HepG2 (cell line): ENCODE measurements around the gene DRG1. TPM values are rescaled to one million over a fixed set of nuclear protein-coding genes. Genes with fewer than 3 reads are reported as not detected.

Source experiments
- CBX5 ChIP-seq: sonication (generic); formaldehyde crosslinking; IDR thresholded peaks from 2 replicates; pipeline ENCODE4 v1.4.0; 2020; ENCODE audit warnings: missing genetic modification reagents, borderline replicate concordance
- HOXA3 ChIP-seq: sonication (generic); formaldehyde crosslinking; IDR thresholded peaks from 2 replicates; pipeline ENCODE4 v1.5.0; 2020; ENCODE audit warnings: missing genetic modification reagents
- IKZF1 ChIP-seq: fragments of 450-650 bp; IDR thresholded peaks from 2 replicates; pipeline ENCODE4 v1.7.1; 2016
- JUNB ChIP-seq: sonication (generic); formaldehyde crosslinking; IDR thresholded peaks from 2 replicates; pipeline ENCODE4 v1.8.0; 2022; ENCODE audit warnings: missing genetic modification reagents, mild to moderate bottlenecking, borderline replicate concordance
- KLF9 ChIP-seq: IDR thresholded peaks from 2 replicates; pipeline ENCODE4 v1.6.1; 2016; ENCODE audit warnings: low read depth
- MYNN ChIP-seq: sonication (generic); formaldehyde crosslinking; IDR thresholded peaks from 2 replicates; pipeline ENCODE4 v1.4.0; 2020; ENCODE audit warnings: mild to moderate bottlenecking, low read depth, missing genetic modification reagents
- PLRG1 ChIP-seq: fragments of 450-650 bp; conservative IDR thresholded peaks from 2 replicates; pipeline ENCODE4 v1.6.1; 2016
- SIN3A ChIP-seq: IDR thresholded peaks from 2 replicates; pipeline ENCODE4 v1.6.1; 2011; ENCODE audit warnings: low read depth, mild to moderate bottlenecking, control low read depth, low read length, borderline replicate concordance
- SIX1 ChIP-seq: sonication (generic); formaldehyde crosslinking; IDR thresholded peaks from 2 replicates; pipeline ENCODE4 v1.4.0; 2020; ENCODE audit warnings: missing genetic modification reagents, borderline replicate concordance
- SOX6 ChIP-seq, 2 experiments: fragments of 450-650 bp in 1 of 2; sonication (generic) in 1 of 2; formaldehyde crosslinking in 1 of 2; IDR thresholded peaks; 2 replicates each; pipeline versions ENCODE4 v1.4.0 to v1.6.1; 2017 to 2020; ENCODE audit warnings: antibody characterized with exemption in 1 of 2, mild to moderate bottlenecking in 1 of 2, missing genetic modification reagents in 1 of 2
- TAF15 ChIP-seq: fragments of 200-400 bp; formaldehyde crosslinking; IDR thresholded peaks from one replicate; pipeline ENCODE4 v1.6.1; 2018; ENCODE audit warnings: mild to moderate bottlenecking, low read depth, low read length; ENCODE audit not compliant: poor library complexity, severe bottlenecking
- ZFY ChIP-seq: sonication (generic); formaldehyde crosslinking; IDR thresholded peaks from 2 replicates; pipeline ENCODE4 v1.4.0; 2020; ENCODE audit warnings: missing genetic modification reagents
- ZMYM3 ChIP-seq: sonication (generic); formaldehyde crosslinking; IDR thresholded peaks from 2 replicates; pipeline ENCODE4 v1.5.1; 2020; ENCODE audit warnings: mild to moderate bottlenecking, missing genetic modification reagents
- ZNF136 ChIP-seq: sonication (generic); formaldehyde crosslinking; IDR thresholded peaks from 2 replicates; pipeline ENCODE4 v1.8.1; 2022; ENCODE audit warnings: low read depth, mild to moderate bottlenecking, moderate library complexity, missing genetic modification reagents
- ZNF263 ChIP-seq: sonication (generic); formaldehyde crosslinking; IDR thresholded peaks from 2 replicates; pipeline ENCODE4 v1.4.0; 2020; ENCODE audit warnings: missing genetic modification reagents
- ZNF337 ChIP-seq: sonication (generic); formaldehyde crosslinking; IDR thresholded peaks from 2 replicates; pipeline ENCODE4 v1.5.1; 2020; ENCODE audit warnings: missing genetic modification reagents, low read depth, mild to moderate bottlenecking, borderline replicate concordance
- ZNF414 ChIP-seq: sonication (generic); formaldehyde crosslinking; IDR thresholded peaks from 2 replicates; pipeline ENCODE4 v1.5.0; 2020; ENCODE audit warnings: missing genetic modification reagents
- ZNF564 ChIP-seq: sonication (generic); formaldehyde crosslinking; IDR thresholded peaks from 2 replicates; pipeline ENCODE4 v1.8.1; 2023; ENCODE audit warnings: mild to moderate bottlenecking, missing genetic modification reagents
- ZNF569 ChIP-seq: sonication (generic); formaldehyde crosslinking; IDR thresholded peaks from 2 replicates; pipeline ENCODE4 v1.5.0; 2020; ENCODE audit warnings: mild to moderate bottlenecking, missing genetic modification reagents, moderate library complexity, borderline replicate concordance
- polyA plus RNA-seq, 8 experiments: library from polyadenylated mRNA; depleted of rRNA in 3 of 8; stranded (reverse) in 7 of 8; unstranded in 1 of 8; fragments of >200 nt; fragmentation: Illumina TruSeq in 4 of 8; extraction: Trizol in 4 of 8; gene quantifications; 2 replicates each; pipeline versions ENCODE4 v1.2.1 to v1.2.3, GENCODE V29; 2011 to 2016; ENCODE audit warnings: low read depth in 4 of 8, missing spikeins in 1 of 8, mixed read lengths in 1 of 8; ENCODE audit not compliant: insufficient read depth in 1 of 8
- total RNA-seq, 5 experiments: library from RNA; depleted of rRNA; stranded (reverse); fragments of >200 nt; fragmentation: Illumina TruSeq; extraction: Trizol; gene quantifications; 2 replicates each; pipeline ENCODE4 v1.2.3, GENCODE V29; 2016; ENCODE audit warnings: low read depth in 1 of 5
- TF ChIP-seq, protein P1 (sequence below): sonication (generic); formaldehyde crosslinking; IDR thresholded peaks from 2 replicates; pipeline ENCODE4 v1.8.1; 2022; ENCODE audit warnings: low read depth, mild to moderate bottlenecking, missing genetic modification reagents
- TF ChIP-seq, protein P2 (sequence below): sonication (generic); formaldehyde crosslinking; IDR thresholded peaks from 2 replicates; pipeline ENCODE4 v1.5.1; 2020; ENCODE audit warnings: mild to moderate bottlenecking, missing genetic modification reagents
- TF ChIP-seq, protein P3 (sequence below): sonication (generic); formaldehyde crosslinking; IDR thresholded peaks from 2 replicates; pipeline ENCODE4 v1.5.0; 2020; ENCODE audit warnings: missing genetic modification reagents

Gene DRG1
- total and polyA plus RNA-seq, 2 of the 13 experiments (the other 11 are each of a cell fraction or from before 2014, with no cell fraction given): 59.0 to 94.8 TPM

DNA sequence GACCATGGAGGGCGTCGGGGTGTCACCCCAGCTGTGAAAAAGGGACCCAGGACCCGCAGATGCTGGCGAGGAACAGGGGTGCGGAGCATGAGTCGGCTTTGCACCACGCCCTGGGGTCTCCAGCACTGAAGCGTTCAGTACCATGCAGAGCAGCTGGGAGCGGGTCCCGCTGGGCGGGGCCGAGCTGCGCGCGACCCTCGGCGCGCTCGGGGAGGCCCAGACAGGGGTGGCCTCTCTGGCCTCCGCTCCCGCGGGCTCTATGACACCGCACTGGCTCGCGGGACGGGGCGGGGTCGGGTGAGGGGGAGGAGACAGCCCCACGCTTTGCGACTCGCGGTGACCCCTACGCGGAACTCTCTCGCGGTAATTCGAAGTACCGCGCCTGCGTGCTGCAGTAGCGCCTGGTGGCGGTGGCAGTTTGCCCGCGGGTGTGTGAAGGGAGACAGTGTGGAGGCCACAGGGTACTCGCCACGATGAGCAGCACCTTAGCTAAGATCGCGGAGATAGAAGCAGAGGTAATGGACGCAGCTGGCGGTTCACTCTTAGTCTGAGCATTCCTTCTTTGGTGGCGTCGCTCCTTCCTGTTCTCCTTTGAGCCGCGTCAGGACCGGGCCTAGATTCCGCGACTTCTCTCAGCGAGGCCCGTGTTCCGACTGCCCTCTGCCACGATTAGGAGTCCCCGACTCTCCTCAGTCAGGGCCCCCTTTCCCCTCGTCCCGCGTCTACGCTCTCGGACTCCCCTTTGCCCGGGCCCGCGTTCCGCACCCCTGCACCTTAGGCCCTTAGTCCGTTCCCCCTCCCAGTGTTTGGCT lies at the start of gene DRG1 (continued):
- TF ChIP-seq ZNF414 (CRISPR knock-in tag) (no peak; the same call in 1 of the 2 replicates), TAF15 (no peak), MYNN (CRISPR knock-in tag) (no peak), SIX1 (CRISPR knock-in tag) (no peak), SIN3A (peak; percentile 80; the same call in 1 of the 2 replicates), ZNF337 (CRISPR knock-in tag) (peak; percentile 69; the same call in 1 of the 2 replicates), KLF9 (CRISPR knock-in tag) (no peak), ZNF136 (CRISPR knock-in tag) (0 out of 2 replicates have a peak, but pooled peaks have one; percentile 62), ZFY (CRISPR knock-in tag) (peak; percentile 99), ZNF564 (CRISPR knock-in tag) (0 out of 2 replicates have a peak, but pooled peaks have one; percentile 68), ZMYM3 (no peak), SOX6 (IDR thresholded peaks at IDR 0.05) (no peak), SOX6 (CRISPR knock-in tag; IDR thresholded peaks at IDR 0.05) (peak; percentile 77), ZNF263 (CRISPR knock-in tag) (peak; percentile 54), JUNB (CRISPR knock-in tag) (no peak; the same call in 1 of the 2 replicates), CBX5 (CRISPR knock-in tag) (no peak; the same call in 1 of the 2 replicates), ZNF569 (CRISPR knock-in tag) (no peak), PLRG1 (no peak), HOXA3 (CRISPR knock-in tag) (peak; percentile 91), IKZF1 (no peak)
- TF ChIP-seq, protein P1, sequence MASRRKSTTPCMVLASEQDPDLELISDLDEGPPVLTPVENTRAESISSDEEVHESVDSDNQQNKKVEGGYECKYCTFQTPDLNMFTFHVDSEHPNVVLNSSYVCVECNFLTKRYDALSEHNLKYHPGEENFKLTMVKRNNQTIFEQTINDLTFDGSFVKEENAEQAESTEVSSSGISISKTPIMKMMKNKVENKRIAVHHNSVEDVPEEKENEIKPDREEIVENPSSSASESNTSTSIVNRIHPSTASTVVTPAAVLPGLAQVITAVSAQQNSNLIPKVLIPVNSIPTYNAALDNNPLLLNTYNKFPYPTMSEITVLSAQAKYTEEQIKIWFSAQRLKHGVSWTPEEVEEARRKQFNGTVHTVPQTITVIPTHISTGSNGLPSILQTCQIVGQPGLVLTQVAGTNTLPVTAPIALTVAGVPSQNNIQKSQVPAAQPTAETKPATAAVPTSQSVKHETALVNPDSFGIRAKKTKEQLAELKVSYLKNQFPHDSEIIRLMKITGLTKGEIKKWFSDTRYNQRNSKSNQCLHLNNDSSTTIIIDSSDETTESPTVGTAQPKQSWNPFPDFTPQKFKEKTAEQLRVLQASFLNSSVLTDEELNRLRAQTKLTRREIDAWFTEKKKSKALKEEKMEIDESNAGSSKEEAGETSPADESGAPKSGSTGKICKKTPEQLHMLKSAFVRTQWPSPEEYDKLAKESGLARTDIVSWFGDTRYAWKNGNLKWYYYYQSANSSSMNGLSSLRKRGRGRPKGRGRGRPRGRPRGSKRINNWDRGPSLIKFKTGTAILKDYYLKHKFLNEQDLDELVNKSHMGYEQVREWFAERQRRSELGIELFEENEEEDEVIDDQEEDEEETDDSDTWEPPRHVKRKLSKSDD (CRISPR knock-in tag): peak; percentile 80; the same call in 1 of the 2 replicates
- TF ChIP-seq, protein P2, sequence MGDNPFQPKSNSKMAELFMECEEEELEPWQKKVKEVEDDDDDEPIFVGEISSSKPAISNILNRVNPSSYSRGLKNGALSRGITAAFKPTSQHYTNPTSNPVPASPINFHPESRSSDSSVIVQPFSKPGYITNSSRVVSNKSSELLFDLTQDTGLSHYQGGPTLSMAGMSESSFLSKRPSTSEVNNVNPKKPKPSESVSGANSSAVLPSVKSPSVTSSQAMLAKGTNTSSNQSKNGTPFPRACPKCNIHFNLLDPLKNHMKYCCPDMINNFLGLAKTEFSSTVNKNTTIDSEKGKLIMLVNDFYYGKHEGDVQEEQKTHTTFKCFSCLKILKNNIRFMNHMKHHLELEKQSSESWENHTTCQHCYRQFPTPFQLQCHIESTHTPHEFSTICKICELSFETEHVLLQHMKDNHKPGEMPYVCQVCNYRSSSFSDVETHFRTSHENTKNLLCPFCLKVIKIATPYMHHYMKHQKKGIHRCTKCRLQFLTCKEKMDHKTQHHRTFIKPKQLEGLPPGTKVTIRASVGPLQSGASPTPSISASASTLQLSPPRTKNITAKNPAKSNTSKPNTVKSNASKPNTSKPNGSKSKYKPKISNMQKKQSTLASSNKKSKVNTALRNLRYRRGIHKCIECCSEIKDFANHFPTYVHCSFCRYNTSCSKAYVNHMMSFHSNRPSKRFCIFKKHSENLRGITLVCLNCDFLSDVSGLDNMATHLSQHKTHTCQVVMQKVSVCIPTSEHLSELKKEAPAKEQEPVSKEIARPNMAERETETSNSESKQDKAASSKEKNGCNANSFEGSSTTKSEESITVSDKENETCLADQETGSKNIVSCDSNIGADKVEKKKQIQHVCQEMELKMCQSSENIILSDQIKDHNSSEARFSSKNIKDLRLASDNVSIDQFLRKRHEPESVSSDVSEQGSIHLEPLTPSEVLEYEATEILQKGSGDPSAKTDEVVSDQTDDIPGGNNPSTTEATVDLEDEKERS: no peak
- TF ChIP-seq, protein P3, sequence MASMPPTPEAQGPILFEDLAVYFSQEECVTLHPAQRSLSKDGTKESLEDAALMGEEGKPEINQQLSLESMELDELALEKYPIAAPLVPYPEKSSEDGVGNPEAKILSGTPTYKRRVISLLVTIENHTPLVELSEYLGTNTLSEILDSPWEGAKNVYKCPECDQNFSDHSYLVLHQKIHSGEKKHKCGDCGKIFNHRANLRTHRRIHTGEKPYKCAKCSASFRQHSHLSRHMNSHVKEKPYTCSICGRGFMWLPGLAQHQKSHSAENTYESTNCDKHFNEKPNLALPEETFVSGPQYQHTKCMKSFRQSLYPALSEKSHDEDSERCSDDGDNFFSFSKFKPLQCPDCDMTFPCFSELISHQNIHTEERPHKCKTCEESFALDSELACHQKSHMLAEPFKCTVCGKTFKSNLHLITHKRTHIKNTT (CRISPR knock-in tag): 0 out of 2 replicates have a peak, but pooled peaks have one; percentile 9
